ENCODE results near the gene STK39. TPM values are rescaled to one million over a fixed set of nuclear protein-coding genes. Genes with fewer than 3 reads are reported as not detected.

STK39 gene
- total and polyA plus RNA-seq, 2 experiments from 2014 or later, result 3.2 to 14.6 TPM

- H3K27ac ChIP-seq, result no peak overlapping the region
- WGBS, 2 experiments (ENCODE audit: low coverage in 1 of 2, low lambda C conversion rate in 2 of 2, missing lambda C conversion rate in 2 of 2), result 89 to 92% methylated on average over 9 of the region's 9 CpGs
- in situ Hi-C loops (cut with MboI), result loop anchor here (10.0 kb wide), 1 partner anchor 155 kb away; no protein-coding TSS in a partner anchor
- H3K9ac ChIP-seq, result no peak overlapping the region
- no peaks in the 10 kb centered on the region for H3K79me2 ChIP-seq (ENCODE audit: insufficient read depth)
- TF ChIP-seq EZH2phosphoT487 (IDR thresholded peaks at IDR 0.05; ENCODE audit: insufficient read depth, low read depth) (no peak), EZH2 (IDR thresholded peaks at IDR 0.05; ENCODE audit: insufficient read depth, poor library complexity, severe bottlenecking) (no peak)
- no peak overlapping the region for H2AFZ ChIP-seq
- no peak overlapping the region for H3K4me2 ChIP-seq (ENCODE audit: unreplicated experiment)
- H4K20me1 ChIP-seq (ENCODE audit: insufficient read depth), result no peaks in the 10 kb centered on the region
- H3F3A ChIP-seq (ENCODE audit: insufficient read depth), result no peaks in the 10 kb centered on the region
- H3K4me1 ChIP-seq (ENCODE audit: insufficient read depth), result no peaks in the 10 kb centered on the region; the same call in 1 of the 2 replicates
- H3K9me3 ChIP-seq (ENCODE audit: low read depth), result no peaks in the 10 kb centered on the region
- no peaks in the 10 kb centered on the region for H3K9me2 ChIP-seq (ENCODE audit: insufficient read depth)
- no peaks in the 10 kb centered on the region for H3K27me3 ChIP-seq (replicated peaks; ENCODE audit: insufficient read depth)
- no peak overlapping the region for H3K4me3 ChIP-seq
- H3K36me3 ChIP-seq (ENCODE audit: low read depth), result no peaks in the 10 kb centered on the region
- DNase-seq, result no peak
These were observed 287.2 kb downstream of the STK39 start for GRCh38 chr2:167960089-167960747.

GRCh38 chr2:167957662-167958061, 289.7 kb downstream of the STK39 start:
- Histone ChIP-seq H3K4me2 (ENCODE audit: unreplicated experiment) (no peak overlapping the region), H3K4me1 (ENCODE audit: insufficient read depth) (peaks cover 9% of the 10 kb centered on the region), H3K36me3 (ENCODE audit: low read depth) (no peaks in the 10 kb centered on the region), H4K20me1 (ENCODE audit: insufficient read depth) (no peaks in the 10 kb centered on the region), H3K27me3 (replicated peaks; ENCODE audit: insufficient read depth) (no peaks in the 10 kb centered on the region), H2AFZ (no peak overlapping the region), H3K9ac (no peak overlapping the region), H3K79me2 (ENCODE audit: insufficient read depth) (no peaks in the 10 kb centered on the region), H3K9me2 (ENCODE audit: insufficient read depth) (no peaks in the 10 kb centered on the region), H3K4me3 (no peak overlapping the region), H3F3A (ENCODE audit: insufficient read depth) (no peaks in the 10 kb centered on the region), H3K27ac (no peak overlapping the region), H3K9me3 (ENCODE audit: low read depth) (no peaks in the 10 kb centered on the region)
- 97 to 100% methylated on average over 2 of the region's 2 CpGs for WGBS, 2 experiments (ENCODE audit: low coverage in 1 of 2, low lambda C conversion rate in 2 of 2, missing lambda C conversion rate in 2 of 2)
- in situ Hi-C loops (cut with MboI), result no loop called here
- TF ChIP-seq EZH2 (IDR thresholded peaks at IDR 0.05; ENCODE audit: insufficient read depth, poor library complexity, severe bottlenecking), result no peak
- TF ChIP-seq EZH2phosphoT487 (IDR thresholded peaks at IDR 0.05; ENCODE audit: insufficient read depth, low read depth), result no peak
- DNase-seq, result no peak

- DNase-seq, result no peak
- H3K79me2 ChIP-seq (ENCODE audit: insufficient read depth), result no peaks in the 10 kb centered on the region
- H2AFZ ChIP-seq, result no peak overlapping the region
- H3K27ac ChIP-seq, result no peak overlapping the region
- H4K20me1 ChIP-seq (ENCODE audit: insufficient read depth), result no peaks in the 10 kb centered on the region
- H3K9me3 ChIP-seq (ENCODE audit: low read depth), result no peaks in the 10 kb centered on the region
- no peaks in the 10 kb centered on the region for H3K27me3 ChIP-seq (replicated peaks; ENCODE audit: insufficient read depth)
- H3K4me1 ChIP-seq (ENCODE audit: insufficient read depth), result peaks cover 9% of the 10 kb centered on the region
- no peak overlapping the region for H3K9ac ChIP-seq
- H3K36me3 ChIP-seq (ENCODE audit: low read depth), result no peaks in the 10 kb centered on the region
- no peak overlapping the region for H3K4me3 ChIP-seq
- in situ Hi-C loops (cut with MboI), result no loop called here
- no peaks in the 10 kb centered on the region for H3K9me2 ChIP-seq (ENCODE audit: insufficient read depth)
- no peaks in the 10 kb centered on the region for H3F3A ChIP-seq (ENCODE audit: insufficient read depth)
- no peak for TF ChIP-seq EZH2 (IDR thresholded peaks at IDR 0.05; ENCODE audit: insufficient read depth, poor library complexity, severe bottlenecking)
- no peak for TF ChIP-seq EZH2phosphoT487 (IDR thresholded peaks at IDR 0.05; ENCODE audit: insufficient read depth, low read depth)
- 71 to 73% methylated on average over 6 of the region's 6 CpGs for WGBS, 2 experiments (ENCODE audit: low coverage in 1 of 2, low lambda C conversion rate in 2 of 2, missing lambda C conversion rate in 2 of 2)
- H3K4me2 ChIP-seq (ENCODE audit: unreplicated experiment), result no peak overlapping the region
These were observed 292.0 kb downstream of the STK39 start for GRCh38 chr2:167955264-167955906.

- no peaks in the 10 kb centered on the region for H3F3A ChIP-seq (ENCODE audit: insufficient read depth)
- no peaks in the 10 kb centered on the region for H3K9me3 ChIP-seq (ENCODE audit: low read depth)
- H3K9ac ChIP-seq, result no peak overlapping the region
- H3K4me2 ChIP-seq (ENCODE audit: unreplicated experiment), result no peak overlapping the region
- in situ Hi-C loops (cut with MboI), result no loop called here
- WGBS, 2 experiments (ENCODE audit: low coverage in 1 of 2, low lambda C conversion rate in 2 of 2, missing lambda C conversion rate in 2 of 2), result 13 to 16% methylated on average over 2 of the region's 2 CpGs
- no peak overlapping the region for H2AFZ ChIP-seq
- H3K9me2 ChIP-seq (ENCODE audit: insufficient read depth), result no peaks in the 10 kb centered on the region
- H3K79me2 ChIP-seq (ENCODE audit: insufficient read depth), result no peaks in the 10 kb centered on the region
- TF ChIP-seq EZH2phosphoT487 (IDR thresholded peaks at IDR 0.05; ENCODE audit: insufficient read depth, low read depth), result no peak
- no peak for TF ChIP-seq EZH2 (IDR thresholded peaks at IDR 0.05; ENCODE audit: insufficient read depth, poor library complexity, severe bottlenecking)
- no peaks in the 10 kb centered on the region for H3K36me3 ChIP-seq (ENCODE audit: low read depth)
- H3K27ac ChIP-seq, result no peak overlapping the region
- H3K4me3 ChIP-seq, result no peak overlapping the region
- H3K4me1 ChIP-seq (ENCODE audit: insufficient read depth), result peaks cover 9% of the 10 kb centered on the region
- H4K20me1 ChIP-seq (ENCODE audit: insufficient read depth), result no peaks in the 10 kb centered on the region
- DNase-seq, result peak; percentile 38
- H3K27me3 ChIP-seq (replicated peaks; ENCODE audit: insufficient read depth), result no peaks in the 10 kb centered on the region
These were observed 292.9 kb downstream of the STK39 start for GRCh38 chr2:167954495-167954894.

Measured in GM23248 (cell line).